GM12878 (cell line): ENCODE results near the gene DNAI4. TPM values are rescaled to one million over a fixed set of nuclear protein-coding genes. Genes with fewer than 3 reads are reported as not detected.
A peak's percentile ranks its signal among the peaks of the same experiment; 100 is the strongest.

Source experiments
- ATAC-seq: fragments of 200-7000 bp; cut with Tn5 transposase; 3 replicates; pipeline ENCODE4 v1.9.1; 2020; ENCODE audit warnings: mild to moderate bottlenecking, moderate library complexity
- BruUV-seq: library from RNA; stranded (reverse); fragments of 400-500 nt; replicated peaks from 2 replicates; lab custom pipeline; 2021; lab: Mats Ljungman, UMichigan
- CTCF ChIA-PET: fragments of 300-600 bp; sonication (Branson Sonifier 250); formaldehyde crosslinking; extraction: SDS; loops from one replicate; lab custom pipeline; 2021; ENCODE audit warnings: inconsistent platforms; lab: Yijun Ruan, JAX
- POLR2A ChIA-PET: fragments of 350-600 bp; formaldehyde crosslinking; extraction: SDS; loops from one replicate; lab custom pipeline; 2021; ENCODE audit warnings: inconsistent platforms; lab: Charles Lee
- RAD21 ChIA-PET: fragments of 300-600 bp; sonication (Branson Sonifier 250); formaldehyde crosslinking; loops from one replicate; lab custom pipeline; 2023; ENCODE audit warnings: antibody characterized with exemption; ENCODE audit not compliant: unreplicated experiment; lab: Charles Lee
- SMC1A ChIA-PET: fragments of 300-600 bp; sonication (Branson Sonifier 250); formaldehyde crosslinking; loops from one replicate; lab custom pipeline; 2023; ENCODE audit not compliant: unreplicated experiment, uncharacterized antibody; lab: Charles Lee
- DNase-seq: peaks from one replicate; pipeline ENCODE4 v3.0.0-alpha.2; 2011; ENCODE audit warnings: low read depth, low spot score
- FAIRE-seq: peaks from 3 replicates; lab custom pipeline; 2011; peaks lifted over from hg19 to GRCh38; lab: Jason Lieb, UNC
- H2AFZ ChIP-seq: 2 replicates; pipeline ENCODE4 v1.6.0; 2011; ENCODE audit warnings: low read depth, low read length, control low read depth; ENCODE audit not compliant: control insufficient read depth
- H3K27ac ChIP-seq: 2 replicates; pipeline ENCODE4 v1.5.1; 2011; ENCODE audit warnings: control low read depth; ENCODE audit not compliant: control insufficient read depth, insufficient read depth
- H3K27me3 ChIP-seq, 2 experiments: replicated peaks in 1 of 2; 2 replicates each; pipeline versions ENCODE4 v1.6.0 to v1.6.1; 2011; ENCODE audit warnings: low read length in 1 of 2; ENCODE audit not compliant: control insufficient read depth in 2 of 2, insufficient read depth in 2 of 2
- H3K36me3 ChIP-seq, 2 experiments: 2 replicates each; pipeline ENCODE4 v1.5.1; 2011; ENCODE audit warnings: low read length in 1 of 2; ENCODE audit not compliant: control insufficient read depth in 2 of 2, insufficient read depth in 2 of 2
- H3K4me1 ChIP-seq: 2 replicates; pipeline ENCODE4 v1.6.1; 2011; ENCODE audit warnings: mild to moderate bottlenecking, low read length, moderate library complexity, mixed read lengths; ENCODE audit not compliant: control insufficient read depth, insufficient read depth
- H3K4me2 ChIP-seq: 2 replicates; pipeline ENCODE4 v1.6.0; 2011; ENCODE audit warnings: control low read depth; ENCODE audit not compliant: control insufficient read depth, insufficient read depth
- H3K4me3 ChIP-seq: fragments of 200-600 bp; sonication (generic); 2 replicates; pipeline ENCODE4 v1.5.1; 2016
- H3K79me2 ChIP-seq: 2 replicates; pipeline ENCODE4 v1.6.0; 2011; ENCODE audit warnings: low read length; ENCODE audit not compliant: control insufficient read depth, insufficient read depth
- H3K9ac ChIP-seq: 2 replicates; pipeline ENCODE4 v1.8.0; 2011; ENCODE audit warnings: low read length, control low read depth, mixed read lengths; ENCODE audit not compliant: control insufficient read depth, insufficient read depth
- H3K9me3 ChIP-seq: replicated peaks from 3 replicates; pipeline ENCODE4 v1.5.1; 2011; ENCODE audit warnings: mild to moderate bottlenecking, low read length; ENCODE audit not compliant: control insufficient read depth, insufficient read depth
- H4K20me1 ChIP-seq: 2 replicates; pipeline ENCODE4 v1.6.0; 2011; ENCODE audit not compliant: control insufficient read depth, insufficient read depth
- ASH2L ChIP-seq: fragments of 300-600, 200-600 bp; sonication (generic); IDR thresholded peaks from 2 replicates; pipeline ENCODE4 v1.6.1; 2017; ENCODE audit warnings: low read depth, mild to moderate bottlenecking, borderline replicate concordance
- BCLAF1 ChIP-seq: fragments of 450-650 bp; IDR thresholded peaks from 2 replicates; pipeline ENCODE4 v1.6.1; 2017; ENCODE audit warnings: antibody characterized with exemption, mild to moderate bottlenecking, moderate library complexity
- E4F1 ChIP-seq: fragments of 450-650 bp; IDR thresholded peaks from 2 replicates; pipeline ENCODE4 v1.6.1; 2018; ENCODE audit warnings: borderline replicate concordance, mild to moderate bottlenecking; ENCODE audit not compliant: partially characterized antibody
- GABPA ChIP-seq: IDR thresholded peaks from 2 replicates; pipeline ENCODE4 v1.6.1; 2014; ENCODE audit warnings: antibody characterized with exemption, low read depth, mild to moderate bottlenecking, inconsistent platforms
- HCFC1 ChIP-seq: fragments of 150-350 bp; IDR thresholded peaks from 2 replicates; pipeline ENCODE4 v1.6.1; 2014; ENCODE audit warnings: low read length
- IKZF2 ChIP-seq, 2 experiments: fragments of 450-650 bp; IDR thresholded peaks; 2 replicates each; pipeline ENCODE4 v1.6.1; 2017; ENCODE audit warnings: mild to moderate bottlenecking in 2 of 2, moderate library complexity in 2 of 2
- JUNB ChIP-seq: IDR thresholded peaks from 2 replicates; pipeline ENCODE4 v1.6.1; 2016; ENCODE audit warnings: antibody characterized with exemption, mild to moderate bottlenecking
- MEF2A ChIP-seq: IDR thresholded peaks from 2 replicates; pipeline ENCODE4 v1.6.1; 2011; ENCODE audit warnings: low read depth, mild to moderate bottlenecking, low read length, moderate library complexity; ENCODE audit not compliant: insufficient read depth
- MEF2B ChIP-seq: fragments of 450-650 bp; IDR thresholded peaks from 2 replicates; pipeline ENCODE4 v1.6.1; 2018; ENCODE audit warnings: mild to moderate bottlenecking, moderate library complexity; ENCODE audit not compliant: partially characterized antibody, poor library complexity, severe bottlenecking
- NFYA ChIP-seq: IDR thresholded peaks from 2 replicates; pipeline ENCODE4 v1.6.1; 2011; ENCODE audit warnings: low read depth, mild to moderate bottlenecking, low read length, improper control_type of control experiment, borderline replicate concordance
- POLR2AphosphoS5 ChIP-seq: IDR thresholded peaks from 2 replicates; pipeline ENCODE4 v1.6.1; 2011; ENCODE audit warnings: mild to moderate bottlenecking, low read length, inconsistent platforms
- RB1 ChIP-seq: fragments of 450-650 bp; formaldehyde crosslinking; IDR thresholded peaks from 2 replicates; pipeline ENCODE4 v1.6.1; 2017; ENCODE audit warnings: mild to moderate bottlenecking, borderline replicate concordance
- SIN3A ChIP-seq: IDR thresholded peaks from 2 replicates; pipeline ENCODE4 v1.6.1; 2012; ENCODE audit warnings: low read depth, low read length, improper control_type of control experiment
- SP1 ChIP-seq: IDR thresholded peaks from one replicate; pipeline ENCODE4 v1.6.1; 2011; ENCODE audit warnings: low read depth, low read length
- TAF1 ChIP-seq: IDR thresholded peaks from 2 replicates; pipeline ENCODE4 v1.6.1; 2011; ENCODE audit warnings: mild to moderate bottlenecking, low read depth, low read length, borderline replicate concordance
- TCF3 ChIP-seq: IDR thresholded peaks from 2 replicates; pipeline ENCODE4 v1.6.1; 2012; ENCODE audit warnings: low read depth, mild to moderate bottlenecking, low read length, borderline replicate concordance; ENCODE audit not compliant: insufficient read depth
- ZNF274 ChIP-seq: IDR thresholded peaks from one replicate; pipeline ENCODE4 v1.8.0; 2011; ENCODE audit not compliant: insufficient read length, insufficient read depth
- ZNF384 ChIP-seq: IDR thresholded peaks from 2 replicates; pipeline ENCODE4 v1.6.1; 2012; ENCODE audit warnings: low read depth, mild to moderate bottlenecking, low read length, improper control_type of control experiment, borderline replicate concordance
- whole genome bisulfite sequencing: methylation state at CpG from one replicate; pipeline ENCODE4 v1.1.6; 2016; ENCODE audit warnings: low lambda C conversion rate; ENCODE audit not compliant: insufficient replicate concordance, insufficient coverage; ENCODE audit errors: missing lambda C conversion rate; 5-methylcytosine and 5-hydroxymethylcytosine counted together
- in situ Hi-C: fragments of 300-500 bp; cut with MboI; formaldehyde crosslinking; loops from 9 replicates; pipeline ENCODE4 v1.14.3; 2018; ENCODE audit warnings: mixed read lengths
- intact Hi-C: fragments of 100-400 bp; cut with micrococcal nuclease; formaldehyde crosslinking; loops from one replicate; pipeline ENCODE4 v1.14.2; 2022; ENCODE audit not compliant: unreplicated experiment
- polyA plus RNA-seq, 11 experiments: library from polyadenylated mRNA; depleted of rRNA in 4 of 11; unstranded in 6 of 11; stranded (reverse) in 5 of 11; fragments of >200 nt; fragmentation: Nextera tagmentation in 4 of 11; fragmentation: Illumina TruSeq in 1 of 11; extraction: Ambion mirVana in 4 of 11; extraction: Trizol in 1 of 11; gene quantifications; 1 replicate in 1 of 11; 2 replicates in 10 of 11; pipeline versions ENCODE4 v1.2.1 to v1.2.3, GENCODE V29; 2011 to 2016; ENCODE audit warnings: inconsistent platforms in 2 of 11, missing spikeins in 2 of 11, low read depth in 1 of 11
- total RNA-seq, 4 experiments: library from RNA; depleted of rRNA in 3 of 4; stranded (reverse); fragments of >200 nt in 3 of 4; fragmentation: Illumina TruSeq in 1 of 4; extraction: Trizol in 1 of 4; gene quantifications; 2 replicates each; pipeline versions ENCODE4 v1.2.1 to v1.2.3, GENCODE V29; 2013 to 2021
- TF ChIP-seq, protein P1 (sequence below): IDR thresholded peaks from 2 replicates; pipeline ENCODE4 v1.6.1; 2012; ENCODE audit warnings: low read depth, low read length, improper control_type of control experiment

Gene DNAI4
- total and polyA plus RNA-seq, 10 of the 15 experiments (the other 5 are each of a cell fraction or from before 2014, with no cell fraction given), result 0.13 to 2.3 (median 0.27) TPM; not detected in 1

- BruUV-seq, result no TSS peak
- in situ Hi-C loops (loop anchor here (25.0 kb wide), 2 partner anchors 538 to 663 kb away; no protein-coding TSS in a partner anchor), intact Hi-C loops (loop anchor here (5.0 kb wide), 2 partner anchors 127 to 158 kb away; partner anchors contain the start of gene SLC35D1)
- Histone ChIP-seq H3K9me3 (no peaks in the 10 kb centered on the region), H3K79me2 (peaks cover 61% of the 10 kb centered on the region), H3K9ac (peak overlapping the region; percentile 66), H4K20me1 (no peaks in the 10 kb centered on the region), H3K4me2 (peak overlapping the region; percentile 83), H3K36me3 (no peaks in the 10 kb centered on the region), H3K4me3 (peak overlapping the region; percentile 79), H3K4me1 (peaks cover 10% of the 10 kb centered on the region; the same call in 1 of the 2 replicates), H3K27me3 (no peaks in the 10 kb centered on the region), H3K27ac (peak overlapping the region; percentile 83), H2AFZ (peak overlapping the region; percentile 96)
- RAD21 ChIA-PET, result interaction anchor here (0.5 to 3.0 kb wide), 7 partner anchors 8 to 286 kb away, joined by 3 to 12 read pairs (median 4); no protein-coding TSS in a partner anchor
- 0% methylated on average over 11 of the region's 11 CpGs for WGBS
- no peak for DNase-seq
- CTCF ChIA-PET, result interaction anchor here (1.0 to 2.5 kb wide), 5 partner anchors 9 to 835 kb away, joined by 3 to 7 read pairs (median 3); no protein-coding TSS in a partner anchor
- no peak for FAIRE-seq
- ATAC-seq, result peak; percentile 11
- POLR2A ChIA-PET, result interaction anchor here (0.7 to 2.1 kb wide), 4 partner anchors 9 to 60 kb away, joined by 4 to 13 read pairs (median 10); no protein-coding TSS in a partner anchor
- SMC1A ChIA-PET, result interaction anchor here (0.9 to 2.1 kb wide), 4 partner anchors 36 to 506 kb away, joined by 3 to 7 read pairs (median 4); no protein-coding TSS in a partner anchor
- TF ChIP-seq MEF2B (peak; percentile 51), GABPA (no peak), IKZF2 (IDR thresholded peaks at IDR 0.05) (0 out of 4 replicates have a peak, but pooled peaks of 1 of the 2 experiments have one; percentile 1), TAF1 (no peak), HCFC1 (no peak), POLR2AphosphoS5 (no peak), RB1 (no peak), E4F1 (no peak), SIN3A (no peak), MEF2A (no peak), BCLAF1 (no peak), TCF3 (no peak), NFYA (no peak), JUNB (no peak), ZNF384 (no peak), ZNF274 (no peak), SP1 (no peak), ASH2L (no peak)
- TF ChIP-seq, protein P1, sequence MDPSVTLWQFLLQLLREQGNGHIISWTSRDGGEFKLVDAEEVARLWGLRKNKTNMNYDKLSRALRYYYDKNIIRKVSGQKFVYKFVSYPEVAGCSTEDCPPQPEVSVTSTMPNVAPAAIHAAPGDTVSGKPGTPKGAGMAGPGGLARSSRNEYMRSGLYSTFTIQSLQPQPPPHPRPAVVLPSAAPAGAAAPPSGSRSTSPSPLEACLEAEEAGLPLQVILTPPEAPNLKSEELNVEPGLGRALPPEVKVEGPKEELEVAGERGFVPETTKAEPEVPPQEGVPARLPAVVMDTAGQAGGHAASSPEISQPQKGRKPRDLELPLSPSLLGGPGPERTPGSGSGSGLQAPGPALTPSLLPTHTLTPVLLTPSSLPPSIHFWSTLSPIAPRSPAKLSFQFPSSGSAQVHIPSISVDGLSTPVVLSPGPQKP, result no peak
These were observed 878 bp upstream of the DNAI4 start for GRCh38 chr1:66925558-66925910.
